Panc1 (cell line): ENCODE measurements around the gene CEBPA.

Experiments
- CTCF ChIP-seq: fragments of 450-650 bp; IDR thresholded peaks from 2 replicates; pipeline ENCODE4 v1.5.1; 2017; ENCODE audit warnings: mild to moderate bottlenecking
- POLR2AphosphoS5 ChIP-seq: IDR thresholded peaks from 2 replicates; pipeline ENCODE4 v1.6.1; 2012; ENCODE audit warnings: mild to moderate bottlenecking, low read depth, low read length, moderate library complexity
- REST ChIP-seq, 2 experiments: IDR thresholded peaks; 2 replicates each; pipeline ENCODE4 v1.6.1; 2011 to 2012; ENCODE audit warnings: low read depth in 2 of 2, control low read depth in 1 of 2, low read length in 1 of 2, mild to moderate bottlenecking in 1 of 2, moderate library complexity in 1 of 2; ENCODE audit not compliant: insufficient read depth in 1 of 2
- SIN3A ChIP-seq: IDR thresholded peaks from 2 replicates; pipeline ENCODE4 v1.6.1; 2012; ENCODE audit warnings: low read depth, mild to moderate bottlenecking, low read length, moderate library complexity, borderline replicate concordance; ENCODE audit not compliant: insufficient read depth
- TCF7L2 ChIP-seq: IDR thresholded peaks from 2 replicates; pipeline ENCODE4 v1.6.1; 2011; ENCODE audit warnings: mild to moderate bottlenecking, low read depth, low read length, inconsistent platforms

GRCh38 chr19:33303791-33304345 is 1.5 kb upstream of the CEBPA start:
- TF ChIP-seq CTCF (no peak), REST (IDR thresholded peaks at IDR 0.05; ENCODE audit: insufficient read depth in 1 of 2, low read depth in 2 of 2, low read length in 1 of 2) (no peak), POLR2AphosphoS5 (no peak), SIN3A (no peak), TCF7L2 (no peak)
